Measurements from ENCODE around the gene TNIK.

The TNIK gene

GRCh38 chr3:171192176-171192854, 267.9 kb downstream of the TNIK start:
- no peaks in the 10 kb centered on the region for H3K36me3 ChIP-seq (ENCODE audit: insufficient read depth, insufficient read length, low read length)
- H3K27me3 ChIP-seq (ENCODE audit: insufficient read depth, insufficient read length) = no peaks in the 10 kb centered on the region
- no peak overlapping the region for H3K4me3 ChIP-seq (ENCODE audit: insufficient read length, low read depth)
- H3K4me1 ChIP-seq (ENCODE audit: insufficient read depth, insufficient read length) = no peaks in the 10 kb centered on the region
- no peaks in the 10 kb centered on the region for H3K9me3 ChIP-seq (ENCODE audit: insufficient read depth, low read length)
- DNase-seq (ENCODE audit: low read depth, low spot score) = no peak
- no peak overlapping the region for H3K9ac ChIP-seq (ENCODE audit: insufficient read length, low read depth)
- TF ChIP-seq SUZ12 (IDR thresholded peaks at IDR 0.05; ENCODE audit: extremely low read depth, insufficient read depth, insufficient read length) (no peak), YY1 (IDR thresholded peaks at IDR 0.05; ENCODE audit: insufficient read depth, insufficient read length) (no peak), ZNF274 (IDR thresholded peaks at IDR 0.05; ENCODE audit: low read depth, low read length) (no peak)

DNA sequence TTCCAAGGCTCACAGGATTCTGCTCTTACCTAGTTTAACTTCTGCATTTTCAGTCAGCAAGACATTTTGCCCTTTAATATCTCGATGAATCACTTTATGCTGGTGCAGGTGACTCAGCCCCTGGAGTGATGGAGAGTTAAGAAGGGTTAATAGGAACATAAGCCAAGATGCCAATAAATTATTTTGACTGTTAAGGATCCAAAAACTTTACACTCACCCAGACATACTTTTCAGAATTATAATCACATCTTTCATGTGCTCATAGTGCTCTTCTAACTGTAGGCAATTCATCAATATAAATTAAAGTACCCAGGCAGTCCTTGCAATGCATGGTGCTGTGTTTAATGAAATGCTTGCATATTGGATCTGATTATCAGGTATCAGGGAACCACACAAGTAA, 269.5 kb downstream of the TNIK start:
- no peak overlapping the region for H3K9ac ChIP-seq (ENCODE audit: insufficient read length, low read depth)
- H3K9me3 ChIP-seq (ENCODE audit: insufficient read depth, low read length) = no peaks in the 10 kb centered on the region
- H3K4me3 ChIP-seq (ENCODE audit: insufficient read length, low read depth) = no peak overlapping the region
- DNase-seq (ENCODE audit: low read depth, low spot score) = no peak
- no peak for TF ChIP-seq ZNF274 (IDR thresholded peaks at IDR 0.05; ENCODE audit: low read depth, low read length)
- no peak for TF ChIP-seq SUZ12 (IDR thresholded peaks at IDR 0.05; ENCODE audit: extremely low read depth, insufficient read depth, insufficient read length)
- TF ChIP-seq YY1 (IDR thresholded peaks at IDR 0.05; ENCODE audit: insufficient read depth, insufficient read length) = no peak
- no peaks in the 10 kb centered on the region for H3K4me1 ChIP-seq (ENCODE audit: insufficient read depth, insufficient read length)
- H3K27me3 ChIP-seq (ENCODE audit: insufficient read depth, insufficient read length) = no peaks in the 10 kb centered on the region
- H3K36me3 ChIP-seq (ENCODE audit: insufficient read depth, insufficient read length, low read length) = no peaks in the 10 kb centered on the region

DNA sequence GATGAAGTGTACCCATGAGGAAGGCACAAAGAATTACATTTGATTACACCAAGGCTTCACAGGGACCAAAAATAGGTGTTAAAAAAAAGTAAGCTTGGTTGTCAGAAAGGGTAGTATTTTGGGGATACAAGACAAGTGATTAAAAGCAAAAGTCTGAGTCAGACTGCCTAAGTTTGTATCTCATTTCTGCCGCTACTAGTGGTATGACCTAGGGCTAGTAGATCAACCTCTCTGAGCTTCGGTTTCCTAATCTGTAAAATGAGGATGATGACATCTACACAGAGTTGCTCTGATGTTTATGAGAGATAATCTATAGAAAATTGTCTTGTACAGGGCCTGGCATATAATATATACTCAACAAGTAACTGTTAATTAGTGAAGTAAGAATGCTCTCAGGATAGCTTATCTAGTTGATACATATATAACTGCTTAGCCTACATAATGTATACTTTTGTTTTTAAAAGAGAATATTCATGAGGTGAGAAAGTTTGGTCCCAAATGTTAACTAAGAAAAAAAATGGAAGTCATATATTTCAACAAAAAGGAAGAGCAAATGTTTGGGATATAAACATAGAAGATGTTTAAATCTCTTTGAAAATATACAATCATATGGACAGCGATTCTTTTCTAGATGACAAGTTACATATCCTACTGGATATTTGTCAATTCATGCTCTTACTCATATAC, 270.7 kb downstream of the TNIK start:
- H3K4me1 ChIP-seq (ENCODE audit: insufficient read depth, insufficient read length) = no peaks in the 10 kb centered on the region
- no peak overlapping the region for H3K4me3 ChIP-seq (ENCODE audit: insufficient read length, low read depth)
- H3K27me3 ChIP-seq (ENCODE audit: insufficient read depth, insufficient read length) = no peaks in the 10 kb centered on the region
- no peak for TF ChIP-seq SUZ12 (IDR thresholded peaks at IDR 0.05; ENCODE audit: extremely low read depth, insufficient read depth, insufficient read length)
- TF ChIP-seq YY1 (IDR thresholded peaks at IDR 0.05; ENCODE audit: insufficient read depth, insufficient read length) = no peak
- TF ChIP-seq ZNF274 (IDR thresholded peaks at IDR 0.05; ENCODE audit: low read depth, low read length) = no peak
- no peaks in the 10 kb centered on the region for H3K9me3 ChIP-seq (ENCODE audit: insufficient read depth, low read length)
- DNase-seq (ENCODE audit: low read depth, low spot score) = no peak
- H3K9ac ChIP-seq (ENCODE audit: insufficient read length, low read depth) = no peak overlapping the region
- H3K36me3 ChIP-seq (ENCODE audit: insufficient read depth, insufficient read length, low read length) = no peaks in the 10 kb centered on the region

GRCh38 chr3:171187706-171188290, 272.4 kb downstream of the TNIK start:
- Histone ChIP-seq H3K4me1 (ENCODE audit: insufficient read depth, insufficient read length) (no peaks in the 10 kb centered on the region), H3K36me3 (ENCODE audit: insufficient read depth, insufficient read length, low read length) (no peaks in the 10 kb centered on the region), H3K27me3 (ENCODE audit: insufficient read depth, insufficient read length) (no peaks in the 10 kb centered on the region), H3K9me3 (ENCODE audit: insufficient read depth, low read length) (no peaks in the 10 kb centered on the region), H3K9ac (ENCODE audit: insufficient read length, low read depth) (no peak overlapping the region), H3K4me3 (ENCODE audit: insufficient read length, low read depth) (no peak overlapping the region)
- TF ChIP-seq SUZ12 (IDR thresholded peaks at IDR 0.05; ENCODE audit: extremely low read depth, insufficient read depth, insufficient read length) = no peak
- no peak for TF ChIP-seq ZNF274 (IDR thresholded peaks at IDR 0.05; ENCODE audit: low read depth, low read length)
- TF ChIP-seq YY1 (IDR thresholded peaks at IDR 0.05; ENCODE audit: insufficient read depth, insufficient read length) = no peak
- DNase-seq (ENCODE audit: low read depth, low spot score) = no peak

GRCh38 chr3:171186817-171187500, 273.2 kb downstream of the TNIK start:
- Histone ChIP-seq H3K36me3 (ENCODE audit: insufficient read depth, insufficient read length, low read length) (no peaks in the 10 kb centered on the region), H3K9me3 (ENCODE audit: insufficient read depth, low read length) (no peaks in the 10 kb centered on the region), H3K4me1 (ENCODE audit: insufficient read depth, insufficient read length) (no peaks in the 10 kb centered on the region), H3K27me3 (ENCODE audit: insufficient read depth, insufficient read length) (no peaks in the 10 kb centered on the region), H3K9ac (ENCODE audit: insufficient read length, low read depth) (no peak overlapping the region), H3K4me3 (ENCODE audit: insufficient read length, low read depth) (no peak overlapping the region)
- TF ChIP-seq YY1 (IDR thresholded peaks at IDR 0.05; ENCODE audit: insufficient read depth, insufficient read length) = no peak
- no peak for TF ChIP-seq SUZ12 (IDR thresholded peaks at IDR 0.05; ENCODE audit: extremely low read depth, insufficient read depth, insufficient read length)
- no peak for TF ChIP-seq ZNF274 (IDR thresholded peaks at IDR 0.05; ENCODE audit: low read depth, low read length)
- no peak for DNase-seq (ENCODE audit: low read depth, low spot score)

GRCh38 chr3:171186383-171186782, 273.8 kb downstream of the TNIK start:
- no peak for DNase-seq (ENCODE audit: low read depth, low spot score)

DNA sequence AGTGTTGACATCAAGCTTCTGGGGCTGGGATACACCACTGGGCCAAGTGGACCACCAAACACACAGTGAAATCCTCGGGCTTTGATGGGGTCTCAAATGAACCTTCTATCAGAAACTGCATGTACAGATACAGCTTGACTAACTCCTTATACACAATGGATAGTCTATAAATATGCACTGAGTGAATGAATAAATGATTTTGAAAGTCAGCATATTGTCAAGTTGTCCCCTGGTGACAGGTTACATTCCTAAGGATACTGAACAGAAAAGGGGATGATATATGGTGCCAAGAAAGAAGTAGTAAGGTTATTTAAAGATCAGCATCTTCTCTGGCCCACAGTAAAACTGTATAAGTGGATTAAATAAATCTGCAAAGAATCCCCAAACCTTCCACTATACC, 274.2 kb downstream of the TNIK start:
- Histone ChIP-seq H3K9ac (ENCODE audit: insufficient read length, low read depth) (no peak overlapping the region), H3K36me3 (ENCODE audit: insufficient read depth, insufficient read length, low read length) (no peaks in the 10 kb centered on the region)

More at GRCh38 chr3:171186383-171186782, 273.8 kb downstream of the TNIK start:
- Histone ChIP-seq H3K27me3 (ENCODE audit: insufficient read depth, insufficient read length) (no peaks in the 10 kb centered on the region), H3K36me3 (ENCODE audit: insufficient read depth, insufficient read length, low read length) (no peaks in the 10 kb centered on the region), H3K9me3 (ENCODE audit: insufficient read depth, low read length) (no peaks in the 10 kb centered on the region), H3K4me1 (ENCODE audit: insufficient read depth, insufficient read length) (no peaks in the 10 kb centered on the region), H3K9ac (ENCODE audit: insufficient read length, low read depth) (no peak overlapping the region), H3K4me3 (ENCODE audit: insufficient read length, low read depth) (no peak overlapping the region)
- TF ChIP-seq YY1 (IDR thresholded peaks at IDR 0.05; ENCODE audit: insufficient read depth, insufficient read length) (no peak), ZNF274 (IDR thresholded peaks at IDR 0.05; ENCODE audit: low read depth, low read length) (no peak)

More for the DNA sequence above, 274.2 kb downstream of the TNIK start:
- TF ChIP-seq SUZ12 (IDR thresholded peaks at IDR 0.05; ENCODE audit: extremely low read depth, insufficient read depth, insufficient read length) (no peak), YY1 (IDR thresholded peaks at IDR 0.05; ENCODE audit: insufficient read depth, insufficient read length) (no peak), ZNF274 (IDR thresholded peaks at IDR 0.05; ENCODE audit: low read depth, low read length) (no peak)
- Histone ChIP-seq H3K4me1 (ENCODE audit: insufficient read depth, insufficient read length) (no peaks in the 10 kb centered on the region), H3K27me3 (ENCODE audit: insufficient read depth, insufficient read length) (no peaks in the 10 kb centered on the region), H3K4me3 (ENCODE audit: insufficient read length, low read depth) (no peak overlapping the region), H3K9me3 (ENCODE audit: insufficient read depth, low read length) (no peaks in the 10 kb centered on the region)
- DNase-seq (ENCODE audit: low read depth, low spot score) = no peak
